Measurements from ENCODE around the gene MGAT4C.

GRCh38 chr12:86261578-86261977 is 5.4 kb upstream of the MGAT4C start:
- TF ChIP-seq POLR2A (IDR thresholded peaks at IDR 0.05; ENCODE audit: low read length) (no peak), GATA1 (IDR thresholded peaks at IDR 0.05; ENCODE audit: low read depth, low read length) (no peak)

All from erythroblast (primary cell).